GM10248 (cell line): ENCODE results near the gene MACROD1.

Experiments used
- CTCF ChIA-PET: fragments of 300-600 bp; sonication (Branson Sonifier 250); formaldehyde crosslinking; extraction: SDS; loops from one replicate; lab custom pipeline; 2021; ENCODE audit warnings: antibody characterized with exemption; lab: Yijun Ruan, JAX
- POLR2A ChIA-PET: fragments of 350-650 bp; sonication (Branson Sonifier 250); formaldehyde crosslinking; extraction: SDS; loops from one replicate; lab custom pipeline; 2020; ENCODE audit warnings: antibody characterized with exemption; lab: Yijun Ruan, JAX
- DNase-seq: peaks from one replicate; pipeline ENCODE4 v3.0.0; 2012; ENCODE audit errors: extremely low spot score
- TF ChIP-seq, protein P1 (sequence below): IDR thresholded peaks from 2 replicates; pipeline ENCODE4 v1.5.1; 2012; ENCODE audit warnings: mild to moderate bottlenecking, low read depth; ENCODE audit errors: extremely low read depth, missing control alignments, control extremely low read depth

MACROD1 gene

GRCh38 chr11:64073542-64073941 is 92.4 kb downstream of the MACROD1 start:
- ChIA-PET POLR2A (no interaction called here), CTCF (no interaction called here)
- TF ChIP-seq, protein P1, sequence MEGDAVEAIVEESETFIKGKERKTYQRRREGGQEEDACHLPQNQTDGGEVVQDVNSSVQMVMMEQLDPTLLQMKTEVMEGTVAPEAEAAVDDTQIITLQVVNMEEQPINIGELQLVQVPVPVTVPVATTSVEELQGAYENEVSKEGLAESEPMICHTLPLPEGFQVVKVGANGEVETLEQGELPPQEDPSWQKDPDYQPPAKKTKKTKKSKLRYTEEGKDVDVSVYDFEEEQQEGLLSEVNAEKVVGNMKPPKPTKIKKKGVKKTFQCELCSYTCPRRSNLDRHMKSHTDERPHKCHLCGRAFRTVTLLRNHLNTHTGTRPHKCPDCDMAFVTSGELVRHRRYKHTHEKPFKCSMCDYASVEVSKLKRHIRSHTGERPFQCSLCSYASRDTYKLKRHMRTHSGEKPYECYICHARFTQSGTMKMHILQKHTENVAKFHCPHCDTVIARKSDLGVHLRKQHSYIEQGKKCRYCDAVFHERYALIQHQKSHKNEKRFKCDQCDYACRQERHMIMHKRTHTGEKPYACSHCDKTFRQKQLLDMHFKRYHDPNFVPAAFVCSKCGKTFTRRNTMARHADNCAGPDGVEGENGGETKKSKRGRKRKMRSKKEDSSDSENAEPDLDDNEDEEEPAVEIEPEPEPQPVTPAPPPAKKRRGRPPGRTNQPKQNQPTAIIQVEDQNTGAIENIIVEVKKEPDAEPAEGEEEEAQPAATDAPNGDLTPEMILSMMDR: no peak
- DNase-seq: no peak

DNA sequence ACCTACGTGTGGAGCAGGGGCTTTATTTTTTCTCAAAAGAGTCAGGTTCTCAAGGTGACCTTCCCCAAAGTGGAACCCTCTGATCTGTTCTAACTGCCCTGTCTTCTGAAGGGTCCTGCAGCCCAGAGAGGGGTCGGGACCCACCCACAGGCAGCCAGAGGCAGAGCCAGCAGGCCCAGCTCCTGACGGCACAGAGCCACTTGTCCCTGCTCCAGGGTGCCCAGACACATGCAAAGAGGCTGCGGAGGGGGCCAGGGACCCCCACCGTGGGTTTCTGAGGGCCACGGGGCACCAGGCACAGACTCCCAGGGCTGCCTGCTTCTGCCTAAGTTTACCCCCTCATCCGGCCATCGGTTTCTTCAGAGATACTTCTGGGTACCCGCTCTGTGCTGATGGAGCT is 93.0 kb downstream of the MACROD1 start:
- TF ChIP-seq, protein P1: no peak
- DNase-seq: no peak
- ChIA-PET POLR2A (no interaction called here), CTCF (no interaction called here)

DNA sequence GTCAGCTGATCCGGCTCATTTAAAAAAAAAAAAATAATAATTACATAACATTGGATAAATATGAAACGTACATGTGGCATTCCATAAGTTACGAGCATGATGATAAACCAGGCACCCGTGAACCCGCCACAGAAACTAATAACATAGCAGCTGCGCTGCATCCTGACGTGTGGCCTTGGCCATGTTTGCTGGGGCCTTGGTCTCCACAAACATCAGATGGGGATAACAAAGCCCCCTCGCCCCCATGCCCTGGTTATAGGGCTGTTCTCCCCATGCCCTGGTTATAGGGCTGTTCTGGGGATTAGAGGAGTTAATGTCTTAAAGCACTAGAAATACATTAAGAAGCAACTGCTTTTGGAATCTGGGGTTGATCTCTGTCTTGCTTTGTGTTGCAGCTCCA is 93.5 kb downstream of the MACROD1 start:
- no peak for DNase-seq
- TF ChIP-seq, protein P1: no peak
- POLR2A ChIA-PET: no interaction called here
- CTCF ChIA-PET: no interaction called here

DNA sequence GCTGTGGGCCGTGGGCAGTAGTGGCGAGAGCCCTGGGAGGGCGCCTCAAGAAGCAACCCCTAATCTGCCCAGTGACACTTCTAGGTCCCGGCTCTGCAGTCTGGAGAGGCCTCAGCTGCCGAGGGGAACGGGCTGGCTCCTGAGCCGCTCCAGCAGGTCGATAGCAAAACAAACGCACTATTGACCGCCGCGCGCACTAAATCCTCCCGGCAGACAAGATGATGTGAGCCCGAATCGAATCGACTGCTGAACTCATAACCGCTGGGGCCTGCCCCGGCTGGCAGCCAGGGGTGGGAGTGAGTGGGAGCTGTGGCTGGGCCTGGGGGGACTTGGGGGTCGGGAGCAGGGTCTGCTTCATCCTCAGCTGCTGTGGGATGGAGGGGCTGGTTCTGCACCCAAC is 94.1 kb downstream of the MACROD1 start:
- CTCF ChIA-PET: no interaction called here
- POLR2A ChIA-PET: no interaction called here
- DNase-seq: no peak

GRCh38 chr11:64070314-64070681 is 95.6 kb downstream of the MACROD1 start:
- CTCF ChIA-PET: interaction anchor here (1.5 kb wide), 1 partner anchor 17 kb away, joined by 3 read pairs; no protein-coding TSS in a partner anchor
- TF ChIP-seq, protein P1: no peak
- POLR2A ChIA-PET: no interaction called here
- no peak for DNase-seq

More for the DNA sequence above, 94.1 kb downstream of the MACROD1 start:
- TF ChIP-seq, protein P1: no peak

GRCh38 chr11:64069401-64070313 is 96.3 kb downstream of the MACROD1 start:
- POLR2A ChIA-PET: no interaction called here
- TF ChIP-seq, protein P1: no peak
- CTCF ChIA-PET: interaction anchor here (1.5 kb wide), 1 partner anchor 16 kb away, joined by 3 read pairs; no protein-coding TSS in a partner anchor
- DNase-seq: no peak
